ENCODE data around the gene NNAT. TPM values are rescaled to one million over a fixed set of nuclear protein-coding genes. Genes with fewer than 3 reads are reported as not detected.

Gene NNAT
- total RNA-seq, 2 donors from 2014 or later, result not detected

DNA sequence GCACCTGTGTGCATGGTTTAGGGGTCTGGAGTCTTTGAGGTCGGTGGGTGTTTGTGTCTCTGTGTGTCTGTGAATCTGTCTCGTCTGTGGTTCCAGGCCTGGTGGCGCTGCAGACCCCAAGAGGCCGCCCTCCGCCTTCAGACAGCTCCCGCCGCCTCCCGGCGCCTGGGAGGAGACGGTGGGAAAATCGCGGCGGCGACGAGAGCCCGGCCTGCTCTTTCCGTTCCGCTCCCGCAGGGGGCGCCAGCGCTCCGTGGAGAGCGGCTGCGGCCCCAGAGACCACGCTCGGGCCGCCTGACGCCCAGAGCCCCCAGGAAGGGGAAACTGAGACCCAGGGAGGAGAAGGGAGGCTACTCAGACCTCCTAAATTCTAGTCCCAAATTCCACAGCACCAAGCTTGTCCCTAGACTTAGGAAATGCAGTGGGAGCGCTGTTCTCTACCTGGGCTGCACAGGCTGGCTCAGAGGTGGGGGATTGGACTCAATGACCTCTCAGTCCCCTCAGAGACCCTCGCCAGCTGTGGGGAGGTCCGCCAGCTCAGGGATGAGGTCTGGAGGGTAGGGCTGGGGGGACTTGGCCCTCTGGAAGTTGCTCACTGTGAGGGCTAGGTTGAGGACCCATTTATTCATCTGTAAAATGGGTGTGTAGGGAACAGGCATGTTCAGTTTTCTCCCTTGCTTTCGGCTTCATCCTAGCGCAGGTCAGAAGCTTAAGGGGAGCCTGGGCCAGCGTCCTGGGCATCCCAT, 43.5 kb downstream of the NNAT start:
- no peaks in the 10 kb centered on the region for H3K9me3 ChIP-seq (ENCODE audit: control insufficient read depth, low read length, poor library complexity, severe bottlenecking)
- Mint-ChIP-seq H3K4me3 (no peak overlapping the region), H3K4me1 (peaks cover 11% of the 10 kb centered on the region), H3K27ac (no peak overlapping the region), H3K36me3 (ENCODE audit: low read depth) (peaks cover 4% of the 10 kb centered on the region), H3K27me3 (peaks cover 77% of the 10 kb centered on the region)
- peak; percentile 62 for ATAC-seq
- DNase-seq, result peak; percentile 11 to 48 (median 26)

DNA sequence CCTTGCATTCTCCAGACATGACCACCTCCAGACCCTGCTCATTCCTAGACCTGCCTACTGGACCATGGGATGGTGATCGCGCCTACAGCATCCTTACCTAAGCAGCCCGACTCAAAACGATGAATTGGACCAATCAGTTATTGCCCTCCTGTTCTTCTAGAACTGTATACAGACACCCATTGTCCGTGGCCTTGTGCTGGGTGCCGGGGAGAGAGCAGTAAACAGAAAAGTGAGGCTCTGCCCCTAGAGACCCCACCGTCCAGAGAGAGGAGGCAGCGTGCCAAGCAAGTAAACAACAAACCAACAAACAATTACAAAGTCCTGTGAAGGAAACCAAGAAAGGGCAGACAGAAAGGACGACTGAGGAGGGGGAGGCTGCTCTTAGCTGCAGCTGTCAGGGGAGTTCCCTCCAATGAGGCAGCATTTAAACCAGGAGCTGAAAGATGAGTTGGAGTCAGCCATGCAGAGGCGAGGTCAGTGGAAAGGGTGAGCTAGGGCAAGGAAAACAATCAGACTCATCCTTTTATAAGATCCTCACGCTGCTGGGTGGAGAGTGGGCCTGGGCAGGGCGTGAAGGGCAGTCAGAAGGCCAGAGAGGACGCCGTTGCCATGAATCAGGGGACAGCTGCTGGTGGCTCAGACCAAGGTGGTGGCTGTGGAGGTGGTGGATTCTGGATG, 44.2 kb downstream of the NNAT start:
- H3K9me3 ChIP-seq (ENCODE audit: control insufficient read depth, low read length, poor library complexity, severe bottlenecking), result no peaks in the 10 kb centered on the region
- no peak overlapping the region for H3K4me3 Mint-ChIP-seq
- peaks cover 11% of the 10 kb centered on the region for H3K4me1 Mint-ChIP-seq

DNA sequence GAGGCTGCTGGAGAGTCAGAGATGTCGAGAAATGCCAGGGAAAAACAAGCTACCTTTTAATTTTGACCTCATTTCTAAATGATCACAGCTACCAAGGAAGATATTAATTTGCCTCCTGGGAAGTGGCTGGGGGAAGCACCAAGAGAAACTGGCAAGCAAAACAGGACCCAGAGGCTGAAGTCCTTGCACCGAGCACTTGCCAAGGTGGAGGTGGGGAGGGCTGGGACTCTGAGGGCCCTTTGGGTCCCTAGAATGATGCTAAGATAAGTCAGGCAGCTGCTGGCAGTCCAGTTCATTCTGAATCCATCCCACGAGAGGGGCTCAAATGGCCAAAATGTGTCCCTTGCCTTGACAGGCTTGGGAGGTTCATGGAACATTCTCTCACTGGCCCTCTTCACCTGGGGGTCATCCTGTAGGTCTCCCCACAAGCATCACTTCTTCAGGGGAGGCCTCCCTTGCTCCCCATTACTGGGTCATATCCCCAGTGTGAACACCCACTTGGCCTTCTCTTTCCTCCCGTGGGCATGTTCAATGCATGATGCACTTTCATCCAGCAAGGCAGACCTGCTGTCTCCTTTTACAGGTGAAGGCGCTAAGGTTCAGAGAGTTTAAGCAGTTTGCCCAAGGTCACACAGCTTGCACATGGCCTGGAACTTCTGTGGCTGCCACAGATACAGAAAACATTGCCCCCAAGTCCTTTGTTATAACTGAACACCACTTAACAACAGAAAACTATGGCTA, 45.7 kb downstream of the NNAT start:
- Mint-ChIP-seq H3K27ac (no peak overlapping the region), H3K27me3 (peaks cover 83% of the 10 kb centered on the region), H3K36me3 (ENCODE audit: low read depth) (peaks cover 4% of the 10 kb centered on the region), H3K4me1 (peaks cover 10% of the 10 kb centered on the region), H3K4me3 (no peak overlapping the region)
- no peaks in the 10 kb centered on the region for H3K9me3 ChIP-seq (ENCODE audit: control insufficient read depth, low read length, poor library complexity, severe bottlenecking)
- ATAC-seq (no peak), DNase-seq (no peak)

More for the DNA sequence above, 44.2 kb downstream of the NNAT start:
- H3K27ac Mint-ChIP-seq, result no peak overlapping the region
- peaks cover 78% of the 10 kb centered on the region for H3K27me3 Mint-ChIP-seq
- DNase-seq, result no peak
- peaks cover 4% of the 10 kb centered on the region for H3K36me3 Mint-ChIP-seq (ENCODE audit: low read depth)
- ATAC-seq, result no peak

DNA sequence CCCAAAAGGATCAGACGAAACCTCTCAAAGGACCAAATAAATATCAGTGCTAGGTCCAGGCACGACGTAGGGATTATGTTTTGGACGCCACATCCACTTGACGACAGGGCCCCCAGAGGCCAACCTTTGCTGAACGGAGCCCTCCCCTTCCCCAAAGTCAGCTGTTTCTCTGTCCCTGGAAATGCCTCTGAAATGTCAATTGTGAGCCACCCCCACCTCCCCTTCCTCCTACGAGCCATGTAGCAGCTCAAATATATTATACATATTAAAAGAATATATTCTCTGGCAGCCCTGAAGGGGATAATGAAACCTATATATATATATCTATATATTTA, 46.2 kb downstream of the NNAT start:
- H3K4me3 Mint-ChIP-seq, result no peak overlapping the region
- H3K27ac Mint-ChIP-seq, result no peak overlapping the region
- peaks cover 10% of the 10 kb centered on the region for H3K4me1 Mint-ChIP-seq
- no peaks in the 10 kb centered on the region for H3K9me3 ChIP-seq (ENCODE audit: control insufficient read depth, low read length, poor library complexity, severe bottlenecking)
- H3K36me3 Mint-ChIP-seq (ENCODE audit: low read depth), result peaks cover 4% of the 10 kb centered on the region
- peaks cover 83% of the 10 kb centered on the region for H3K27me3 Mint-ChIP-seq
- ATAC-seq, result no peak
- DNase-seq, result no peak

DNA sequence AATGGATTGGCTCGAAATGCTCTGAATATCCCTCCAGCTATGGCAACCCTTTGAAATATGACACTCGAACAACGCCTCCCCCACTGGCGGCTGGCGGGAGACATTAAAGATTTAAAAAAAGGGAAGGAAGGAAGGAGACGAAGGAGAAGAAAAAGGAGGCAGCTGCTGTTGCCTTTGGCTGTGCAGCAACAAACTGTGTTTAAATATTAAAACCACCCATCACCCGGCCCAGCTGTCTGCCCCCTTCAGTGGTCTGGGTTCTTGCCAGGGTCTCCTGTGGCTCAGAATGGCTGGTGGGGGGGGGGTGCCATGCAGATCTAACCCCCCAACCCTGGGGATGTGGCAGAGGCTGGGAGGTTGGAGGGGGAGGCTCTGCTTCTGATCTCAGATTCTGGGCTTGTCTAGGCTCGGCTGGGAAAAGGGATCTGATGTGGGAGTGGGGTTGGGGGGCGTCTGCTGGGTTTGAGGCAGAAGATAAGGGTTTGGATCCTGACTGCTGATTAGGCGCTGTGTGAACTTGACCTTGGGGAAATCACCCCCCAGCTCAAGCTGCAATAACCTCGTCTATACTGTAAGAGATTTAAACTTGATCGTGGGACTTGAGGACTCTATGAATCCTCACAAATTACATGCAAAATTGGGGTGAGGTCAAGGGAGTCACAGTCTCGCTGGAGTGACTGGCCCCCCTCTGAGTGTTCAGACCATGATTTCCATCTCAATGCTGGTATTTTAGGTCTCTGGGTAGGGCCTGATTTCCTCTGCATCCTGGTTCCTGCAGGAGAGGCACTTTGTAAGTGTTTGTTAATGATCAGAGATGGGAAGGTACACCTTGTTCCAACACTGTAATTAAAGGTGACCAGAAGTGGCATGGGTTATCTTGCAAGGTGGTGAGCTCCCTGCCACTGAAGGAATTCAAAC, 46.9 kb downstream of the NNAT start:
- no peak overlapping the region for H3K27ac Mint-ChIP-seq
- H3K4me3 Mint-ChIP-seq, result no peak overlapping the region
- no peaks in the 10 kb centered on the region for H3K9me3 ChIP-seq (ENCODE audit: control insufficient read depth, low read length, poor library complexity, severe bottlenecking)
- no peak for DNase-seq
- peaks cover 10% of the 10 kb centered on the region for H3K4me1 Mint-ChIP-seq
- ATAC-seq, result no peak
- peaks cover 7% of the 10 kb centered on the region for H3K36me3 Mint-ChIP-seq (ENCODE audit: low read depth)
- H3K27me3 Mint-ChIP-seq, result peaks cover 83% of the 10 kb centered on the region

DNA sequence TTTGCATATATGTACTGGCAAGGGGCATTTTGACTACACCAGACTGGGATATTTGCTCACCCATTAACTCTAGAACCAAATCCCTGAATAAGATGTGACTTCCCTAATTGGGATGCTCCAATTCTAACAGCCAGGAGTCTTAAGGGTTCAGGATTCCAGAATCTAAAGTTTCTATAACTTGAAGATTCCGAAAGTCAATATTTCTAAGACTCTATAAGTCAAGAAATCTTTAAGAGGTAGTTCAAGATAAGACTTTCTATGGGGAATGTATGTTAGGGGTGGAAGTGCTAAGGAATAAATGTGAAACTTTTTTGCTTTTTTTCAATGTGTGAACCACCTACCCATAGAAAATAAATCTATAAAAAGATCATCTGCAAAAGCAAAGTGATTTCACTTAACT, 49.4 kb downstream of the NNAT start:
- peaks cover 6% of the 10 kb centered on the region for H3K36me3 Mint-ChIP-seq (ENCODE audit: low read depth)
- H3K27me3 Mint-ChIP-seq, result peaks cover 84% of the 10 kb centered on the region
- ATAC-seq (no peak), DNase-seq (no peak)
- no peak overlapping the region for H3K4me3 Mint-ChIP-seq
- H3K9me3 ChIP-seq (ENCODE audit: control insufficient read depth, low read length, poor library complexity, severe bottlenecking), result no peaks in the 10 kb centered on the region
- peaks cover 6% of the 10 kb centered on the region for H3K4me1 Mint-ChIP-seq
- no peak overlapping the region for H3K27ac Mint-ChIP-seq

DNA sequence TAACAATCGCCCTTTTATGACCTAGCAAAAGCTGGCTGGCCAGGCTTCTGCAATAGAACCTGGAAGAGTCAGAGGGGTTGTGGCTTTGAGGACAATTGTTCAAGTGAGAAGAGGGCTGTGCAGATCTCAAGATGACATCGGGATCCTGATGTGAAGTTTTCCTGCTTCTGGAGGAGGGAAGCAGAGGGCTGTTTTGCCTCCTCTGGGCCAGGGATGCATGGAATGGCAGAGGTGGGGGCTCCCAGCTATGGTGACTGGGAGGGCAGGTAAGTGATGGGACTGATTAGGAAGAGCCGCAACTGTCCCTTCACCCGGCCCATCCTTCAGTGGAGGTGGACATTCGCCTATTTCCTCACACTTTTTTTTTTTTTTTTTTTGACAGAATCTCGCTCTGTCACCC, 50.0 kb downstream of the NNAT start:
- no peak for DNase-seq
- peaks cover 5% of the 10 kb centered on the region for H3K36me3 Mint-ChIP-seq (ENCODE audit: low read depth)
- H3K27ac Mint-ChIP-seq, result no peak overlapping the region
- H3K27me3 Mint-ChIP-seq, result peaks cover 81% of the 10 kb centered on the region
- H3K4me3 Mint-ChIP-seq, result no peak overlapping the region
- ATAC-seq, result no peak
- no peaks in the 10 kb centered on the region for H3K9me3 ChIP-seq (ENCODE audit: control insufficient read depth, low read length, poor library complexity, severe bottlenecking)
- peaks cover 5% of the 10 kb centered on the region for H3K4me1 Mint-ChIP-seq

Other genes with a start within 250 kb of the NNAT start
- gene MANBAL, start 231.6 kb upstream of the NNAT start, total RNA-seq, result 1 to 10 TPM; 3.6 to 4.9 TPM
- gene SRC, start 175.1 kb upstream of the NNAT start, total RNA-seq, result 10 to 100 TPM in 1 of 2 donors, 1 to 10 TPM in 1; 6.2 to 22.8 TPM
- 10 to 100 TPM; 56.9 to 65.0 TPM for gene BLCAP, start 6.6 kb downstream of the NNAT start, total RNA-seq
- 10 to 100 TPM; 43.6 to 47.7 TPM for gene CTNNBL1, start 172.8 kb downstream of the NNAT start, total RNA-seq

All from T-helper 17 cell (primary cell).